NCI-H1048 (cell line): ENCODE results near the gene CCDC138.
"Not testable (repeated sequence)": the region's sequence is repeated elsewhere in the genome, so short reads cannot be mapped to it uniquely, and the experiment has no call there.

Experiments
- DNase-seq: peaks from one replicate; lab custom pipeline; 2025; lab: John Stamatoyannopoulos, UW

CCDC138 gene, protein sequence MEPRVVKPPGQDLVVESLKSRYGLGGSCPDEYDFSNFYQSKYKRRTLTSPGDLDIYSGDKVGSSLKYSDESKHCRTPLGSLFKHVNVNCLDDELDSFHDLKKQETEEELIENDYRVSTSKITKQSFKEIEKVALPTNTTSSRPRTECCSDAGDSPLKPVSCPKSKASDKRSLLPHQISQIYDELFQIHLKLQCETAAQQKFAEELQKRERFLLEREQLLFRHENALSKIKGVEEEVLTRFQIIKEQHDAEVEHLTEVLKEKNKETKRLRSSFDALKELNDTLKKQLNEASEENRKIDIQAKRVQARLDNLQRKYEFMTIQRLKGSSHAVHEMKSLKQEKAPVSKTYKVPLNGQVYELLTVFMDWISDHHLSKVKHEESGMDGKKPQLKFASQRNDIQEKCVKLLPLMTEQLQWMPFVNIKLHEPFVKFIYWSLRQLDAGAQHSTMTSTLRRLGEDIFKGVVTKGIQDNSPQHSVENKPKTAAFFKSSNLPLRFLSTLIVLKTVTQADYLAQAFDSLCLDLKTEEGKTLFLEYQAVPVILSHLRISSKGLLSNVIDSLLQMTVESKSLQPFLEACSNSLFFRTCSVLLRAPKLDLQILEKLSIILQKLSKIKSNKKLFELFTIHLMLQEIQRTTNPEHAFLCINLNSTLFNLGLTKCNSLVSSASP

DNA sequence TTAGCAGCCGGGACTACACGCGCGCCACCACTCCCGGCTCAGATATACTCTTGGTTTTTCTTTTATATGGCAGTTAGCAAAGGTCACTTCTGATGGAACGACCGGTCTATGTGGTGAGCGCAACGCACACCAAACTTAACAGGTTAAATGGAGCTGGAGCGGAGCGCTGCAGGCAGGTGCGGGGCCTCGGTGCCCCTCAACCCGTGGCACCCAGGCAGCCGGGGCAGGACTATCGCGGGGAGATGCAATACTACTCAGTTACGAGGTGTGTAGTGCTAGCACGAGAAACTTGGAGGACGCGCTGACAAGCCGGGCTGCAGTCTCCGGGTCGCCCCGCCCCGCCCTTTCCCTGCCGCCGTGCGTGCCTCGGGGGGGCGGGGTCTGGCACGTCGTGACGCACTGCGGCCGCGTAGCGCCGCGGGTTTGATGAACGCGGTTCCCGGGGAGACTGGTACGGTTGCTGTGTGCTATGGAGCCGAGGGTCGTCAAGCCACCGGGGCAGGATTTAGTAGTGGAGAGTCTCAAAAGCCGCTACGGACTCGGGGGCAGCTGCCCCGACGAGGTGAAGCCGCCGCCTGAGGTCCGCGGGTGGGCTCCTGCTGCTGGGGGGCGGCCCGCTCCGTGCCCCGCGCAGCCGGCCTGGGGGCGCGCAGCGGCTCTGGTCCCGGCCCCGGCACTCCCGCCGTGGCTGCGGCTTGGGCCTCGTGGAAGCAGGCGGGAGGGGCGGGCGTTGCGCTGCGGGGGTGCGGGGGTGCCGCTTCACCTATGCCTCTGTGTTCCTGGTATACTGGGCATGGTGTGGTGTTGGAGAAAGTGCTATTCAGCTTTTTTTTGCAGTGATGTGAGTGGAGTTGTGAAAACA, at the start of gene CCDC138:
Gene CCDC138 (plus strand): TSS at position 418 of the 862 bp plus-strand sequence. CDS start 52 bp downstream, at position 470.
- peak; percentile 81 for DNase-seq

GRCh38 chr2:108757973-108758372, 28.6 kb upstream of the CCDC138 start:
- DNase-seq = not testable (repeated sequence)

- not testable (repeated sequence) for DNase-seq
Measured at GRCh38 chr2:108762618-108763017, 24.0 kb upstream of the CCDC138 start.

DNA sequence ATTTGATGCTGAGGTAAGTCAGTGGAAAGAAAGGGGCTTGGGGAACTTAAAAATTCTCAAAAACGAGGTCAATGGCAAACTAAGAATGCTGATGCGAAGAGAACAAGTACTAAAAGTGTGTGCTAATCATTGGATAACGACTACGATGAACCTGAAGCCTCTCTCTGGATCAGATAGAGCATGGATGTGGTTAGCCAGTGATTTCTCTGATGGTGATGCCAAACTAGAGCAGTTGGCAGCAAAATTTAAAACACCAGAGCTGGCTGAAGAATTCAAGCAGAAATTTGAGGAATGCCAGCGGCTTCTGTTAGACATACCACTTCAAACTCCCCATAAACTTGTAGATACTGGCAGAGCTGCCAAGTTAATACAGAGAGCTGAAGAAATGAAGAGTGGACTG, 19.9 kb upstream of the CCDC138 start:
- DNase-seq = not testable (repeated sequence)

GRCh38 chr2:108767859-108768258, 18.7 kb upstream of the CCDC138 start:
- not testable (repeated sequence) for DNase-seq

DNA sequence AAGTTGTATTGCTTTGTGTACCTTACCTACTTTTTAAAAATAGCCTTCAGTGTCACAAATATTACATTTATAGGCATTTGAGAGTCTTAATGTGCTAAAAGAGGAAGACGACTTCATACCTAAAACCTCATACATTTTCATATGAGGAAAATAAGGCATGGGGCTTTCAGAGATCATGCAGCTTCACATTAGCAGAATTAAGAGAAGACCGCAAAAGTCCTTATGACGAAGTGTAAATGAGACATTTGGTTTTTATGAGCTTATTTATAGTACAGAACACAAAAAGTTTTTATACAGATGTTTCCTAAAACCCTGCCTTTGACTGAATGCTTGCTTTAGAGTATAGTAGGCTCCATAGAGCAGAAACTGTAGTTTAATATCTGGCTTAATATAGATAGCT, 10.1 kb upstream of the CCDC138 start:
- no peak for DNase-seq

DNA sequence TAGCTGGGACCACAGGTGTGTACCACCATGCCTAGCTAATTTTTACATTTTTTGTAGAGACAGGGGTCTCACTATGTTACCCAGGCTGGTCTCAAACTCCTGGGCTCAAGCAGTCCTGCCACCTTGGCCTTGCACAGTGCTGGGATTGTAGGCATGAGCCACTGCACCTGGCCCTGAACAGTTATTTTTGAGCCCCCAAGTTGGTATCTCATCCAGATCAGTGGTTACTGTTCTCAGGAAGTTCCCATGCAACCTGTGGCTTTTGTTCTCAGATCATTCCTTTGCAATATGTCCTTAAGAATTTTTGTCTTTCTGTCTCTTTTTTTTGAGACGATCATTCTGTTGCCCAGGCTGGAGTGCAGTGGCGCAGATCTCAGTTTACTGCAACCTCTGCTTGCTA, 7.7 kb upstream of the CCDC138 start:
- no peak for DNase-seq

GRCh38 chr2:108786008-108786353, 590 bp upstream of the CCDC138 start:
- no peak for DNase-seq

DNA sequence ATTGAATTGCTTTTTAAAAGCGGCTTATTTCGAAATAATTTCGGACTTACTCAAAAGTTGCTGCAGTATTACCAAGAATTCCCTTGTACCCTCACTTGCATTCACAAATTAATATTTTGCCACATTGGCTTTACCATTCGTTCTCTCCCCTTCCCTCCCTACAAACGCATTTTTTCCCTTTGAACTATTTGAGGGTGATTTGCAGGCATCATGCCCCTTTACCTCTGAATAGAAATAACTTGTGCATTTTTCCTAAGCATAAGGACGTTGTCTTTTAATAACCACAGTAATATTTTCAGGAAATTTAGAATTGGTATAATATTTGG, 608 bp downstream of the CCDC138 start:
- DNase-seq = no peak

GRCh38 chr2:108803045-108803736, 16.6 kb downstream of the CCDC138 start:
- DNase-seq = no peak

GRCh38 chr2:108805032-108805431, 18.5 kb downstream of the CCDC138 start:
- no peak for DNase-seq

GRCh38 chr2:108805782-108806181, 19.2 kb downstream of the CCDC138 start:
- no peak for DNase-seq

GRCh38 chr2:108806371-108807113, 20.0 kb downstream of the CCDC138 start:
- DNase-seq = no peak

- no peak for DNase-seq
Measured at GRCh38 chr2:108809936-108810335, 23.4 kb downstream of the CCDC138 start.

- no peak for DNase-seq
Measured at GRCh38 chr2:108810993-108811957, 24.7 kb downstream of the CCDC138 start.

DNA sequence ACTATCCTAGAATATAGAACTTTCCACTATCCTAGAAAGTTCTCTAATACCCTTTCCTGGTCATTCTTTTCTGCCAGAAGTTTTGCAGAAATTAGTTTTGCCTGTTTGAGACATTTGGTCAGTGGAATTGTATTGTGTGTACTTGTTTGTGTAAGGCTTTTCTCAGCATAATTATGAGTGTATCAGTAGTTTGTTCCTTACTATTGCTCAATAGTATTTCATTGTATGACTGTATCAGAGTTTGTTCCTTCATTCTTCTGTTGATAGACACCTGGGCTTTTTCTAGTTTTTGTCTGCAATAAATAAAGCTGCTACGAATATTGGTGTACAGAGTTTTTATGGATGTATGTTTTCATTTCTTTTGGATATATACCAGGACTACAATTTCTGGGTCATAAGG, 27.2 kb downstream of the CCDC138 start:
- no peak for DNase-seq

DNA sequence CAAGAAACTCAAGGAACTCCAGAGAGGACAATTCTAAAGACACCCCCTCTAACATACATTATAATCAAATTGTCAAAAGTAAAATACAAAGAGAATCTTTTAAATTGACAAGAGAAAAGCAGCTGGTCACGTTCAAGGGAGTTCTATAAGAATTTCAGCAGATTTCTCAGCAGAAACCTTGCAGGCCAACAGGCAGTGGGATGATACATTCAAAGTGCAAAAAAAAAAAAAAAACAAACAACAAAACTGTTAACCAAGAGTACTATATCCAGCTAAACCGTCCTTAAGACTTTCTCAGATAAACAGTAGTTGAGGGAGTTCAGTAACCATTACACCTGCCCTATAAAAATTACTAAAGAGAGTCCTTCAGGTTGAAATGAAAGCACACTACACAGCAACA, 33.9 kb downstream of the CCDC138 start:
- DNase-seq = no peak

- no peak for DNase-seq
Measured at GRCh38 chr2:108823286-108823685, 36.7 kb downstream of the CCDC138 start.

DNA sequence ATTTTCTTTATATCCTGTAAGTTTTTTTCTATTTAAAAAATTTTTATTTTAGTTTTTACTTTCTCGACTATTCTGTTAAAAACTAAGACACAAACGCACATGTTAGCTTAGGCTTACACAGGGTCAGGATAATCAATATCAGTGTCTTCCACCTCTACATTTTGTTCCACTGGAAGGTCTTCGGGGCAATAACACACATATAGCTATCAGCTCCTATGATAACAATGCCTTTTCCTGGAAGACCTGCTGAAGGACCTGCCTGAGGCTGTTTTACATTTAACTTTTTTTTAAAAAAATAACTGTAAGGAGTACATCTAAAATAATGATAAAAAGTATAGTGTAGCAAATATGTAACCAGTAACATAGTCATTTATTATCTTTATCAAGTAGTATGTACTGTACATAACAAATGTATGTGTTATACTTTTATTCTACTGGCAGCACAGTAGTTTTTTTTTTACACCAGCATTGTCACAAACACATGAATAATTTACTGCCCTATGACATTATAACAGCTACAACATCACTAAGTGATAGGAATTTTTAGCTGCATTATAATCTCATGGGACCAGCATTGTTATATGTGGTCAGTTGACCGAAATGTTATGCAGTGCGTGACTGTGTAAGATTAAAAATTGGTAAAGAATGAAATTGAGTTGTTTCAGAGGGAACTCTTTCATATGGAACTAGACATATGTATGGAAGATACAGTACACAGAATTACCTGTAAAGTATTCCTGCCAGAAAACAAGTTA, 37.9 kb downstream of the CCDC138 start:
- no peak for DNase-seq
